Nephron (organoid): ENCODE results near the gene LMO4.

ENCODE experiments used
- H3K27ac Mint-ChIP-seq, 3 experiments: 2 replicates each; pipeline ENCODE4 v1.8.0; 2020; ENCODE audit warnings: mixed read lengths in 3 of 3, mild to moderate bottlenecking in 2 of 3, moderate library complexity in 1 of 3
- H3K27me3 Mint-ChIP-seq: 2 replicates; pipeline ENCODE4 v1.8.0; 2021; ENCODE audit warnings: low read depth, mild to moderate bottlenecking, moderate library complexity, mixed read lengths
- H3K36me3 Mint-ChIP-seq: 2 replicates; pipeline ENCODE4 v1.8.0; 2020; ENCODE audit warnings: low read depth, mixed read lengths
- H3K4me1 Mint-ChIP-seq: 2 replicates; pipeline ENCODE4 v1.8.0; 2020; ENCODE audit warnings: mixed read lengths
- H3K4me3 Mint-ChIP-seq, 3 experiments: 2 replicates each; pipeline ENCODE4 v1.8.0; 2020; ENCODE audit warnings: mild to moderate bottlenecking in 3 of 3, mixed read lengths in 3 of 3, moderate library complexity in 2 of 3
- H3K9me3 Mint-ChIP-seq: 2 replicates; pipeline ENCODE4 v1.8.0; 2020; ENCODE audit warnings: mixed read lengths
- TF ChIP-seq, protein P1 (sequence below), 3 experiments: fragments of 200-600 bp; sonication (generic); IDR thresholded peaks; one replicate each; pipeline ENCODE4 v1.5.0; 2021; ENCODE audit warnings: antibody characterized with exemption in 3 of 3; ENCODE audit not compliant: unreplicated experiment in 3 of 3

Gene LMO4

DNA sequence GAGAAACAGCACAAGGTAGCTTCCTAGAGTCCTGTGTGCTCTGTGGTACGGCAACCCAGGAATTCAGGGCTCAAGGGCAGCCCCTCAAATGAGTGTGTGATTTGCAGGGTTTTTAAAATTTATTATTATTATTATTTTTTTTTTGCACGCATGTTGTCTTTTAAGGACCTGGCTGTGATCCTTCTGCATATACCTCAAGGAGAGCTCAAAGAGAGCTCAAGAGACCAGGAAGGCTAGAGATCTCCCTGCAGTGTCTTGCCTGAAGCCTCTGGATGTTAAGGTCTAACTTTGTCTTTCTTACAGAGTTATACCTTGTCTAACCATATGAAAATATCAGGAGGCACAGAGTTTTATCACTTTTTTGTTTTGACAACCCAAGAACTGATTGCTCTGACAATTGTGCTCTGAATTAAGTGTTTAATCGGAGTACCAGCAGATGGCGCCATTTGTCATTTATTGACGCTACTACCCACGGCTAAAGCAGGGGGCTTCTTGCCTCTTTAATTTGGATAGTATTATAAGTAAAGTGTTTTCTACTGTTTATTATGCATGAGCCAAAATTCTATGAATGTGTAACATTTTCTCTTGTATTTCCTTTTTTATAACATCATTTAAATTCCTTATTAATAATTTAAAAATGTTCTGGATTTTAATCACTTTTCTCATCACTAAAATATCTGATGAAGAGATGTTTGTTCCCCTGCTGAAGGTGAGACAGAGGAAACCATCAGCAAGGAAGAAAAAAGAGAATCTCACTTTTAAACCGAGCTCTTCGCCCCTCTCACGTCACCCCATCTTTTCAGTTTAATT, 35.8 kb upstream of the LMO4 start:
- Mint-ChIP-seq H3K9me3 (peaks cover 3% of the 10 kb centered on the region), H3K27ac (no peak overlapping the region), H3K27me3 (peaks cover 3% of the 10 kb centered on the region), H3K4me3 (no peak overlapping the region), H3K36me3 (no peaks in the 10 kb centered on the region), H3K4me1 (peaks cover 8% of the 10 kb centered on the region)
- TF ChIP-seq, protein P1, sequence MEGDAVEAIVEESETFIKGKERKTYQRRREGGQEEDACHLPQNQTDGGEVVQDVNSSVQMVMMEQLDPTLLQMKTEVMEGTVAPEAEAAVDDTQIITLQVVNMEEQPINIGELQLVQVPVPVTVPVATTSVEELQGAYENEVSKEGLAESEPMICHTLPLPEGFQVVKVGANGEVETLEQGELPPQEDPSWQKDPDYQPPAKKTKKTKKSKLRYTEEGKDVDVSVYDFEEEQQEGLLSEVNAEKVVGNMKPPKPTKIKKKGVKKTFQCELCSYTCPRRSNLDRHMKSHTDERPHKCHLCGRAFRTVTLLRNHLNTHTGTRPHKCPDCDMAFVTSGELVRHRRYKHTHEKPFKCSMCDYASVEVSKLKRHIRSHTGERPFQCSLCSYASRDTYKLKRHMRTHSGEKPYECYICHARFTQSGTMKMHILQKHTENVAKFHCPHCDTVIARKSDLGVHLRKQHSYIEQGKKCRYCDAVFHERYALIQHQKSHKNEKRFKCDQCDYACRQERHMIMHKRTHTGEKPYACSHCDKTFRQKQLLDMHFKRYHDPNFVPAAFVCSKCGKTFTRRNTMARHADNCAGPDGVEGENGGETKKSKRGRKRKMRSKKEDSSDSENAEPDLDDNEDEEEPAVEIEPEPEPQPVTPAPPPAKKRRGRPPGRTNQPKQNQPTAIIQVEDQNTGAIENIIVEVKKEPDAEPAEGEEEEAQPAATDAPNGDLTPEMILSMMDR (IDR thresholded peaks at IDR 0.05; ENCODE audit: unreplicated experiment in 3 of 3) = peak; percentile 84 to 85 (median 84)

DNA sequence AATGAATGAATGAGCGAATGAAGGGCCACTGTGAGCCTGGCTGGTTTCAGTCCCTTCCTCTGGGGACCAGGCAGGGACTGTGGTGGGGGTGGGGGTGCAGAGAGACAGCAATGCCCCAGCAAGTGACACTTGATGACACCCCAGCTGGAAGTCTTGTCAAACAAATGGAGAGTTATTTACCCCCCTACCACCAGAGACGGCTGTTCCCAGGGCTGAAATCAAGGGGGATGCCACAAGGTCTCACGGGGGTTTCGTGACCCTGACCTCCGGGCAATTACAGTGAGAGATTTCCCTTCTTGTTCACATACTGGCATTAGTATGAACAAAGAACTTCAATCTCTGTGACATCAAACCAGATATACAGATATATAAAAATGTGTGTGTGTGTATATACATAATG, 34.0 kb upstream of the LMO4 start:
- H3K27ac Mint-ChIP-seq = no peak overlapping the region
- TF ChIP-seq, protein P1 (IDR thresholded peaks at IDR 0.05; ENCODE audit: unreplicated experiment in 3 of 3) = no peak
- peaks cover 3% of the 10 kb centered on the region for H3K27me3 Mint-ChIP-seq
- H3K9me3 Mint-ChIP-seq = peaks cover 3% of the 10 kb centered on the region
- H3K36me3 Mint-ChIP-seq = no peaks in the 10 kb centered on the region
- peaks cover 8% of the 10 kb centered on the region for H3K4me1 Mint-ChIP-seq
- no peak overlapping the region for H3K4me3 Mint-ChIP-seq

DNA sequence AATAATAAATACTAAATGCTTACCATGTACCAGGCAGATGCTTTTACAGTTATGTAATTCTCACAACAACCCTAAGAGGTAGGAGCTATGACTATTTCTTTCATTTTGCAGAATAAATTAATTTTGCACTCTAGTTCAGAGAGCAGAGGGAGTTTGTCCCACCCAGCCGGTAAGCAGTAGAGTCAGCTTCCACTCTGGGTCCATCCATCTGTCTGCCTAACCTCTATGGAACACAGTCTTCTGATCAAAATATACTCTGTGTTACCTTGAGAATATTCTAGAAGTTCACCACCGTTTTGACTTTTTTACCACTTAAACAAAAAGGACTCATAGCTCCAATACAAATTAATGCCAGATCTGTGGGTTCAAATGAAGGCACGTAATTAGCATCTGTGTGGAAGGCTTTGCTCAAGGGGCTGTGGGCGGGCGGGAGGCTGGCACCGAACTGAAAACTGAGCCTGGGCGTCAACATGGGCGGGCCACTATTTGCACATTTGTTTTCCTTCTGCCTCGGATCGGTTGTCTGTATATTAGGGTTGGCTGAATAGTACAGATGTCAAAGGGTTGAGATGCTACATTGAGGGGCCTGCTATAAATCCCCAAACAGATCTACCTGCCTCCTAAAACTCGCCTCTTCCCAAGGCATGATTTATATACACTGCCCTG, 33.1 kb upstream of the LMO4 start:
- Mint-ChIP-seq H3K9me3 (peaks cover 3% of the 10 kb centered on the region), H3K4me3 (no peak overlapping the region), H3K27ac (no peak overlapping the region), H3K36me3 (no peaks in the 10 kb centered on the region), H3K4me1 (peaks cover 8% of the 10 kb centered on the region), H3K27me3 (peaks cover 12% of the 10 kb centered on the region)
- TF ChIP-seq, protein P1 (IDR thresholded peaks at IDR 0.05; ENCODE audit: unreplicated experiment in 3 of 3) = no peak

DNA sequence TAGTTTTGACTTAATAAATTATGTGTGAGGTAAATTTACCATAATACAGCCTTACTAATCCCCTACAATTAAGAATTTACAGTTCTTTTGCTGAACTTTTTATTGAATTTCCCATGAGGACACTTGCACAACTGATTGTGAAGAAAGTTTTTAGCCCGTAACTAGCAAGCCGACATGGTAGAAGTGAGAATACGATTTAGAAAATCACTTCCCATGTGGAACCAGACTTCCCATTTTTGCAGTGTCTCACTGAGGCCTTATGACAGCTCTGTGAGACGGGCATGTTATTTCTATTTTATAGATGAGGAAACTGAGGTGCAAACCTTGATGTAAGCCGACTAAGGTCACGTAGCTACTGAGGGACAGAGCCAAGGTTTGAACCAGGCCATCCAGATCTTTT, 32.5 kb upstream of the LMO4 start:
- no peak overlapping the region for H3K27ac Mint-ChIP-seq
- H3K4me3 Mint-ChIP-seq = no peak overlapping the region
- peaks cover 3% of the 10 kb centered on the region for H3K9me3 Mint-ChIP-seq
- H3K4me1 Mint-ChIP-seq = peaks cover 8% of the 10 kb centered on the region
- peaks cover 12% of the 10 kb centered on the region for H3K27me3 Mint-ChIP-seq
- TF ChIP-seq, protein P1 (IDR thresholded peaks at IDR 0.05; ENCODE audit: unreplicated experiment in 3 of 3) = no peak
- no peaks in the 10 kb centered on the region for H3K36me3 Mint-ChIP-seq

DNA sequence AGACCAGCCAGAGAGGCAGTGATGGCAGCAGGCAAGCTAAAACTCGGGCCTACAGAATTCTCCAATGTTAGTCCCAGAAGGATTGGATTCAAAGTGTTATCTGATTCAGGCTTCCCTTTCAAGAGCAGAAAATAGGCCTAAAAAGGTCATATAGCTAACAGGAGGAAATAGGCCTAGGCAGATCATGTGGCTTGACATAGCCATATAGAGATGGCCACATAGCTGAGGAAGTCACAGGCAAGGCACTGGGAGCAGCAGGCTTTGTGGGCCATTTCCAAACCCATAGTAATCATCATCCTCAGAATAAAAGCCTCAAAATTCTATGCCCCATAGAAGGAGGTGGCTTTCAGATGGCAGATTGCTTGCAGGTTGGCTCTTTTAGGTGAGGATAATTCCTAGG, 29.0 kb upstream of the LMO4 start:
- TF ChIP-seq, protein P1 (IDR thresholded peaks at IDR 0.05; ENCODE audit: unreplicated experiment in 3 of 3) = no peak
- H3K27me3 Mint-ChIP-seq = peaks cover 13% of the 10 kb centered on the region
- peaks cover 3% of the 10 kb centered on the region for H3K9me3 Mint-ChIP-seq
- H3K36me3 Mint-ChIP-seq = no peaks in the 10 kb centered on the region
- H3K4me3 Mint-ChIP-seq = no peak overlapping the region
- H3K4me1 Mint-ChIP-seq = peaks cover 8% of the 10 kb centered on the region
- no peak overlapping the region for H3K27ac Mint-ChIP-seq
